Neural cell (in vitro differentiated cells): ENCODE measurements around the gene PKHD1. TPM values are rescaled to one million over a fixed set of nuclear protein-coding genes. Genes with fewer than 3 reads are reported as not detected.

Source experiments
- H2AFZ ChIP-seq: fragments of 200-600, 300-800 bp; sonication (generic), shearing (Covaris generic); 2 replicates; pipeline ENCODE4 v1.6.0; 2014; ENCODE audit warnings: low read depth, mild to moderate bottlenecking, antibody characterized with exemption, low read length, moderate library complexity
- H3F3A ChIP-seq: fragments of 200-600 bp; shearing (Covaris generic); 2 replicates; pipeline ENCODE4 v1.6.1; 2016; ENCODE audit warnings: mild to moderate bottlenecking, moderate library complexity, mixed read lengths, antibody characterized with exemption, low read length; ENCODE audit not compliant: insufficient read depth, poor library complexity, severe bottlenecking
- H3K27ac ChIP-seq: fragments of 200-600, 300-800 bp; sonication (generic), shearing (Covaris generic); 2 replicates; pipeline ENCODE4 v1.5.1; 2014; ENCODE audit warnings: mild to moderate bottlenecking, low read length, moderate library complexity
- H3K27me3 ChIP-seq: fragments of 300-800, 200-600 bp; sonication (generic), shearing (Covaris generic); 2 replicates; pipeline ENCODE4 v1.6.0; 2014; ENCODE audit warnings: mild to moderate bottlenecking, low read depth, low read length, moderate library complexity; ENCODE audit not compliant: insufficient read depth
- H3K36me3 ChIP-seq: fragments of 300-800, 200-600 bp; sonication (generic), shearing (Covaris generic); 2 replicates; pipeline ENCODE4 v1.5.1; 2014; ENCODE audit warnings: mild to moderate bottlenecking, antibody characterized with exemption, low read length, moderate library complexity; ENCODE audit not compliant: insufficient read depth
- H3K4me2 ChIP-seq: fragments of 300-800, 200-600 bp; sonication (generic), shearing (Covaris generic); 2 replicates; pipeline ENCODE4 v1.6.0; 2014; ENCODE audit warnings: mild to moderate bottlenecking, low read length
- H3K4me3 ChIP-seq: fragments of 300-800, 200-600 bp; sonication (generic), shearing (Covaris generic); 2 replicates; pipeline ENCODE4 v1.5.1; 2014; ENCODE audit warnings: mild to moderate bottlenecking, low read length, moderate library complexity
- H3K79me2 ChIP-seq: fragments of 200-600 bp; shearing (Covaris generic); replicated peaks from 2 replicates; pipeline ENCODE4 v1.6.0; 2014; ENCODE audit warnings: mild to moderate bottlenecking, low read length, moderate library complexity; ENCODE audit not compliant: insufficient read depth
- H3K9ac ChIP-seq: fragments of 300-800, 200-600 bp; sonication (generic), shearing (Covaris generic); 2 replicates; pipeline ENCODE4 v1.6.1; 2016; ENCODE audit warnings: mild to moderate bottlenecking, low read length, mixed read lengths
- H3K9me2 ChIP-seq: fragments of 200-600 bp; shearing (Covaris generic); 2 replicates; pipeline ENCODE4 v1.6.1; 2016; ENCODE audit warnings: mild to moderate bottlenecking, low read length, mixed read lengths; ENCODE audit not compliant: insufficient read depth
- H3K9me3 ChIP-seq: fragments of 200-600, 300-800 bp; sonication (generic), shearing (Covaris generic); 2 replicates; pipeline ENCODE4 v1.6.1; 2016; ENCODE audit warnings: mild to moderate bottlenecking, mixed run types, low read length, moderate library complexity, mixed read lengths
- H4K20me1 ChIP-seq: fragments of 200-600 bp; shearing (Covaris generic); 2 replicates; pipeline ENCODE4 v1.6.1; 2016; ENCODE audit warnings: mild to moderate bottlenecking, mixed run types; ENCODE audit not compliant: insufficient read depth
- CTCF ChIP-seq: fragments of 450-650 bp; IDR thresholded peaks from 2 replicates; pipeline ENCODE4 v1.5.1; 2014; ENCODE audit warnings: antibody characterized with exemption, mild to moderate bottlenecking, moderate library complexity; ENCODE audit not compliant: poor library complexity, severe bottlenecking
- EP300 ChIP-seq: fragments of 450-650 bp; conservative IDR thresholded peaks from 2 replicates; pipeline ENCODE4 v1.6.1; 2014; ENCODE audit warnings: antibody characterized with exemption, mild to moderate bottlenecking, moderate library complexity; ENCODE audit not compliant: poor library complexity, severe bottlenecking
- EZH2 ChIP-seq: fragments of 200-600, 300-800 bp; shearing (Covaris generic), sonication (generic); IDR thresholded peaks from 2 replicates; pipeline ENCODE4 v1.6.1; 2014; ENCODE audit warnings: antibody characterized with exemption, low read length, borderline replicate concordance, mild to moderate bottlenecking; ENCODE audit not compliant: insufficient read depth, poor library complexity, severe bottlenecking
- MXI1 ChIP-seq: fragments of 450-650 bp; conservative IDR thresholded peaks from 2 replicates; pipeline ENCODE4 v1.6.1; 2014; ENCODE audit warnings: antibody characterized with exemption, mild to moderate bottlenecking; ENCODE audit not compliant: poor library complexity, severe bottlenecking
- POLR2AphosphoS5 ChIP-seq: IDR thresholded peaks from 2 replicates; pipeline ENCODE4 v1.6.1; 2012
- RAD21 ChIP-seq: fragments of 450-650 bp; conservative IDR thresholded peaks from 2 replicates; pipeline ENCODE4 v1.6.1; 2014; ENCODE audit warnings: antibody characterized with exemption, mild to moderate bottlenecking, moderate library complexity
- SMC3 ChIP-seq: fragments of 450-650 bp; conservative IDR thresholded peaks from 2 replicates; pipeline ENCODE4 v1.6.1; 2014; ENCODE audit warnings: antibody characterized with exemption, mild to moderate bottlenecking, moderate library complexity; ENCODE audit not compliant: poor library complexity
- TAF1 ChIP-seq: IDR thresholded peaks from 2 replicates; pipeline ENCODE4 v1.6.1; 2012; ENCODE audit warnings: low read depth
- polyA plus RNA-seq: library from polyadenylated mRNA; depleted of rRNA; stranded (reverse); fragments of >200 nt; gene quantifications from 2 replicates; pipeline ENCODE4 v1.2.3, GENCODE V29; 2014
- TF ChIP-seq, protein P1 (sequence below): IDR thresholded peaks from 2 replicates; pipeline ENCODE4 v1.6.1; 2012; ENCODE audit warnings: borderline replicate concordance

PKHD1 gene
- polyA plus RNA-seq, 1 donor from 2014 or later: not detected

GRCh38 chr6:51702851-51703250, 384.6 kb downstream of the PKHD1 start:
- Histone ChIP-seq H3F3A (no peaks in the 10 kb centered on the region), H3K36me3 (no peaks in the 10 kb centered on the region), H3K9me2 (no peaks in the 10 kb centered on the region), H3K4me3 (no peak overlapping the region), H3K27me3 (no peaks in the 10 kb centered on the region), H4K20me1 (no peaks in the 10 kb centered on the region), H3K27ac (no peak overlapping the region), H3K9me3 (no peaks in the 10 kb centered on the region), H2AFZ (no peak overlapping the region), H3K79me2 (no peaks in the 10 kb centered on the region), H3K4me2 (no peak overlapping the region), H3K9ac (no peak overlapping the region)
- no peak for TF ChIP-seq SMC3
- TF ChIP-seq POLR2AphosphoS5: no peak

GRCh38 chr6:51684603-51685002, 402.8 kb downstream of the PKHD1 start:
- Histone ChIP-seq H3K9me3 (no peaks in the 10 kb centered on the region), H3K9ac (no peak overlapping the region), H3K36me3 (no peaks in the 10 kb centered on the region), H3F3A (no peaks in the 10 kb centered on the region), H3K9me2 (no peaks in the 10 kb centered on the region), H3K27me3 (no peaks in the 10 kb centered on the region), H3K4me3 (no peak overlapping the region), H3K27ac (no peak overlapping the region), H2AFZ (no peak overlapping the region), H4K20me1 (no peaks in the 10 kb centered on the region), H3K79me2 (no peaks in the 10 kb centered on the region), H3K4me2 (no peak overlapping the region)
- TF ChIP-seq TAF1 (no peak), SMC3 (no peak), POLR2AphosphoS5 (no peak), EP300 (no peak), RAD21 (no peak), CTCF (no peak), EZH2 (no peak)
- TF ChIP-seq, protein P1, sequence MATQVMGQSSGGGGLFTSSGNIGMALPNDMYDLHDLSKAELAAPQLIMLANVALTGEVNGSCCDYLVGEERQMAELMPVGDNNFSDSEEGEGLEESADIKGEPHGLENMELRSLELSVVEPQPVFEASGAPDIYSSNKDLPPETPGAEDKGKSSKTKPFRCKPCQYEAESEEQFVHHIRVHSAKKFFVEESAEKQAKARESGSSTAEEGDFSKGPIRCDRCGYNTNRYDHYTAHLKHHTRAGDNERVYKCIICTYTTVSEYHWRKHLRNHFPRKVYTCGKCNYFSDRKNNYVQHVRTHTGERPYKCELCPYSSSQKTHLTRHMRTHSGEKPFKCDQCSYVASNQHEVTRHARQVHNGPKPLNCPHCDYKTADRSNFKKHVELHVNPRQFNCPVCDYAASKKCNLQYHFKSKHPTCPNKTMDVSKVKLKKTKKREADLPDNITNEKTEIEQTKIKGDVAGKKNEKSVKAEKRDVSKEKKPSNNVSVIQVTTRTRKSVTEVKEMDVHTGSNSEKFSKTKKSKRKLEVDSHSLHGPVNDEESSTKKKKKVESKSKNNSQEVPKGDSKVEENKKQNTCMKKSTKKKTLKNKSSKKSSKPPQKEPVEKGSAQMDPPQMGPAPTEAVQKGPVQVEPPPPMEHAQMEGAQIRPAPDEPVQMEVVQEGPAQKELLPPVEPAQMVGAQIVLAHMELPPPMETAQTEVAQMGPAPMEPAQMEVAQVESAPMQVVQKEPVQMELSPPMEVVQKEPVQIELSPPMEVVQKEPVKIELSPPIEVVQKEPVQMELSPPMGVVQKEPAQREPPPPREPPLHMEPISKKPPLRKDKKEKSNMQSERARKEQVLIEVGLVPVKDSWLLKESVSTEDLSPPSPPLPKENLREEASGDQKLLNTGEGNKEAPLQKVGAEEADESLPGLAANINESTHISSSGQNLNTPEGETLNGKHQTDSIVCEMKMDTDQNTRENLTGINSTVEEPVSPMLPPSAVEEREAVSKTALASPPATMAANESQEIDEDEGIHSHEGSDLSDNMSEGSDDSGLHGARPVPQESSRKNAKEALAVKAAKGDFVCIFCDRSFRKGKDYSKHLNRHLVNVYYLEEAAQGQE: no peak

DNA sequence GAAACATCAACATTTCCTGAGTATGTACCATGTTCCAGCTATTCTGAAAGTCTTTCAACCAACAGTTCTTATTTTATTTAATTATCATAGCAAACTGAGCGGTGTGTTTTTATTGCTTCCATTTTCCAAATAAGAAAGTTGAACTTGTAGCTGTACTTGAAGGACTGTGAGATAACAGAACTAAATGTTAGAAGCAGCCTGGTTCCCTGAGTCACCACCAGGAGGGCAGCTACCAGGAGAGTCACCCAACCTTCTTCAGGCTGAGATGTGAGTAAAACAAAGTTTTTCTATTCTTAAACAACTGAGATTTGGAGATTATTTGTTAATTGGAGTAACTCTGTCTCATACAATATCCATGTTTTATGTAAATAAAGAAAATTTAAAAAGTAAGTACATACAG, 403.4 kb downstream of the PKHD1 start:
- H3K4me3 ChIP-seq: no peak overlapping the region
- H3K36me3 ChIP-seq: no peaks in the 10 kb centered on the region
- no peak overlapping the region for H2AFZ ChIP-seq

More for the DNA sequence above, 403.4 kb downstream of the PKHD1 start:
- Histone ChIP-seq H4K20me1 (no peaks in the 10 kb centered on the region), H3K9me3 (no peaks in the 10 kb centered on the region), H3K4me2 (no peak overlapping the region), H3K27ac (no peak overlapping the region), H3K79me2 (no peaks in the 10 kb centered on the region), H3F3A (no peaks in the 10 kb centered on the region), H3K9ac (no peak overlapping the region), H3K9me2 (no peaks in the 10 kb centered on the region), H3K27me3 (no peaks in the 10 kb centered on the region)
- TF ChIP-seq POLR2AphosphoS5 (no peak), EP300 (no peak), SMC3 (no peak), MXI1 (no peak), EZH2 (no peak), RAD21 (no peak)
